ENCODE results near the gene SNRPD1.
"Not testable (repeated sequence)": the region's sequence is repeated elsewhere in the genome, so short reads cannot be mapped to it uniquely, and the experiment has no call there.

DNA sequence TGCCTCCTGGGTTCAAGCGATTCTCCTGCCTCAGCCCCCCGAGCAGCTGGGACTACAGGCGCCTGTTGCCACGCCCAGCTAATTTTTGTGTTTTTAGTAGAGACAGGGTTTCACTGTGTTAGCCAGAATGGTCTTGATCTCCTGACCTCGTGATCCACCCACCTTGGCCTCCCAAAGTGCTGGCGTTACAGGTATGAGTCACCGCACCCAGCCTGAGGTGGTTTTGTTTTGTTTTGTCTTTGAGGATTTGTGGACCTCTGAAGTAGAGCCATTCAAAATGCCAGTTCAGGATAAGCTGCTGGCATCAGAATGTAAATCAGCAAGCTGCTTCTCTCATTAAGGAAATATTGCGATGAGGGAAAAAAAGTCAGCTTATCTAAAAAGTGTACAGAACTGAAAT is 63.2 kb downstream of the SNRPD1 start:
- TF ChIP-seq, protein P1, sequence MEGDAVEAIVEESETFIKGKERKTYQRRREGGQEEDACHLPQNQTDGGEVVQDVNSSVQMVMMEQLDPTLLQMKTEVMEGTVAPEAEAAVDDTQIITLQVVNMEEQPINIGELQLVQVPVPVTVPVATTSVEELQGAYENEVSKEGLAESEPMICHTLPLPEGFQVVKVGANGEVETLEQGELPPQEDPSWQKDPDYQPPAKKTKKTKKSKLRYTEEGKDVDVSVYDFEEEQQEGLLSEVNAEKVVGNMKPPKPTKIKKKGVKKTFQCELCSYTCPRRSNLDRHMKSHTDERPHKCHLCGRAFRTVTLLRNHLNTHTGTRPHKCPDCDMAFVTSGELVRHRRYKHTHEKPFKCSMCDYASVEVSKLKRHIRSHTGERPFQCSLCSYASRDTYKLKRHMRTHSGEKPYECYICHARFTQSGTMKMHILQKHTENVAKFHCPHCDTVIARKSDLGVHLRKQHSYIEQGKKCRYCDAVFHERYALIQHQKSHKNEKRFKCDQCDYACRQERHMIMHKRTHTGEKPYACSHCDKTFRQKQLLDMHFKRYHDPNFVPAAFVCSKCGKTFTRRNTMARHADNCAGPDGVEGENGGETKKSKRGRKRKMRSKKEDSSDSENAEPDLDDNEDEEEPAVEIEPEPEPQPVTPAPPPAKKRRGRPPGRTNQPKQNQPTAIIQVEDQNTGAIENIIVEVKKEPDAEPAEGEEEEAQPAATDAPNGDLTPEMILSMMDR (IDR thresholded peaks at IDR 0.05), result not testable (repeated sequence)
- not testable (repeated sequence) for TF ChIP-seq POLR2A (IDR thresholded peaks at IDR 0.05)

All from esophagus squamous epithelium (tissue), 4 donors.